AG09309 (cell line): ENCODE results near the gene LRP8.

Source experiments
- DNase-seq: peaks from one replicate; pipeline ENCODE4 v3.0.0-alpha.2; 2010; ENCODE audit warnings: low read depth
- H3K4me3 ChIP-seq: 2 replicates; pipeline ENCODE4 v1.5.1; 2011; ENCODE audit warnings: mild to moderate bottlenecking, low read depth, low read length, moderate library complexity; ENCODE audit not compliant: control insufficient read depth
- CTCF ChIP-seq: IDR thresholded peaks from 2 replicates; pipeline ENCODE4 v1.5.1; 2011; ENCODE audit warnings: mild to moderate bottlenecking, low read depth, low read length, inconsistent platforms; ENCODE audit not compliant: insufficient read depth, control insufficient read depth; ENCODE audit errors: missing control alignments

LRP8 gene

GRCh38 chr1:53341521-53341895 is 13.6 kb upstream of the LRP8 start:
- no peak for DNase-seq
- H3K4me3 ChIP-seq, result no peak overlapping the region
- no peak for TF ChIP-seq CTCF

- TF ChIP-seq CTCF, result no peak
- no peak for DNase-seq
- H3K4me3 ChIP-seq, result no peak overlapping the region
Observed at GRCh38 chr1:53340660-53341520, 13.0 kb upstream of the LRP8 start.

GRCh38 chr1:53339736-53340635 is 12.1 kb upstream of the LRP8 start:
- no peak overlapping the region for H3K4me3 ChIP-seq
- DNase-seq, result no peak
- TF ChIP-seq CTCF, result no peak

GRCh38 chr1:53338423-53338822 is 10.6 kb upstream of the LRP8 start:
- no peak overlapping the region for H3K4me3 ChIP-seq
- DNase-seq, result no peak
- no peak for TF ChIP-seq CTCF

GRCh38 chr1:53337499-53337898 is 9.6 kb upstream of the LRP8 start:
- no peak for DNase-seq
- H3K4me3 ChIP-seq, result no peak overlapping the region
- no peak for TF ChIP-seq CTCF

GRCh38 chr1:53336146-53336545 is 8.3 kb upstream of the LRP8 start:
- H3K4me3 ChIP-seq, result no peak overlapping the region
- DNase-seq, result no peak
- TF ChIP-seq CTCF, result no peak
